ENCODE measurements around the gene ASIC2.

ASIC2 gene

GRCh38 chr17:33099906-33100305 is 193.2 kb downstream of the ASIC2 start:
- no peaks in the 10 kb centered on the region for H3K27me3 ChIP-seq (ENCODE audit: insufficient read depth, low read length)
- no peaks in the 10 kb centered on the region for H3K36me3 ChIP-seq (ENCODE audit: insufficient read depth, low read length)
- no peaks in the 10 kb centered on the region for H3F3A ChIP-seq (ENCODE audit: insufficient read depth, low read length)
- no peak for TF ChIP-seq EZH2 (IDR thresholded peaks at IDR 0.05; ENCODE audit: borderline replicate concordance, low read length)
- TF ChIP-seq CTCF (IDR thresholded peaks at IDR 0.05; ENCODE audit: low read length): no peak
- H3K27ac ChIP-seq (ENCODE audit: low read depth, low read length, poor library complexity, severe bottlenecking): no peak overlapping the region
- H3K4me2 ChIP-seq (ENCODE audit: low read length): no peak overlapping the region
- no peak overlapping the region for H3K9ac ChIP-seq (ENCODE audit: low read length)
- no peaks in the 10 kb centered on the region for H3K4me1 ChIP-seq (ENCODE audit: insufficient read depth, low read length, severe bottlenecking)
- no peaks in the 10 kb centered on the region for H4K20me1 ChIP-seq (ENCODE audit: insufficient read depth, low read length)
- H3K4me3 ChIP-seq (ENCODE audit: low read depth, low read length, poor library complexity, severe bottlenecking): no peak overlapping the region
- no peak overlapping the region for H2AFZ ChIP-seq (ENCODE audit: low read length)
- no peaks in the 10 kb centered on the region for H3K9me2 ChIP-seq (ENCODE audit: low read depth, low read length)
- H3K9me3 ChIP-seq (ENCODE audit: low read length): no peaks in the 10 kb centered on the region
- H3K79me2 ChIP-seq (ENCODE audit: insufficient read depth, low read length): no peaks in the 10 kb centered on the region

- no peaks in the 10 kb centered on the region for H3K4me1 ChIP-seq (ENCODE audit: insufficient read depth, low read length, severe bottlenecking)
- no peak overlapping the region for H3K9ac ChIP-seq (ENCODE audit: low read length)
- no peak overlapping the region for H3K4me2 ChIP-seq (ENCODE audit: low read length)
These were observed 193.8 kb downstream of the ASIC2 start for GRCh38 chr17:33099252-33099651.

GRCh38 chr17:33097411-33097810 is 195.7 kb downstream of the ASIC2 start:
- no peaks in the 10 kb centered on the region for H3F3A ChIP-seq (ENCODE audit: insufficient read depth, low read length)
- no peak overlapping the region for H2AFZ ChIP-seq (ENCODE audit: low read length)
- H3K27ac ChIP-seq (ENCODE audit: low read depth, low read length, poor library complexity, severe bottlenecking): no peak overlapping the region
- TF ChIP-seq CTCF (IDR thresholded peaks at IDR 0.05; ENCODE audit: low read length) (no peak), EZH2 (IDR thresholded peaks at IDR 0.05; ENCODE audit: borderline replicate concordance, low read length) (no peak)
- no peak overlapping the region for H3K4me2 ChIP-seq (ENCODE audit: low read length)
- no peaks in the 10 kb centered on the region for H3K36me3 ChIP-seq (ENCODE audit: insufficient read depth, low read length)
- no peaks in the 10 kb centered on the region for H4K20me1 ChIP-seq (ENCODE audit: insufficient read depth, low read length)
- no peaks in the 10 kb centered on the region for H3K4me1 ChIP-seq (ENCODE audit: insufficient read depth, low read length, severe bottlenecking)
- H3K79me2 ChIP-seq (ENCODE audit: insufficient read depth, low read length): no peaks in the 10 kb centered on the region
- no peak overlapping the region for H3K4me3 ChIP-seq (ENCODE audit: low read depth, low read length, poor library complexity, severe bottlenecking)
- no peaks in the 10 kb centered on the region for H3K9me2 ChIP-seq (ENCODE audit: low read depth, low read length)
- no peaks in the 10 kb centered on the region for H3K9me3 ChIP-seq (ENCODE audit: low read length)
- no peaks in the 10 kb centered on the region for H3K27me3 ChIP-seq (ENCODE audit: insufficient read depth, low read length)
- no peak overlapping the region for H3K9ac ChIP-seq (ENCODE audit: low read length)

More at GRCh38 chr17:33099252-33099651, 193.8 kb downstream of the ASIC2 start:
- Histone ChIP-seq H3F3A (ENCODE audit: insufficient read depth, low read length) (no peaks in the 10 kb centered on the region), H3K9me2 (ENCODE audit: low read depth, low read length) (no peaks in the 10 kb centered on the region), H3K27ac (ENCODE audit: low read depth, low read length, poor library complexity, severe bottlenecking) (no peak overlapping the region), H3K9me3 (ENCODE audit: low read length) (no peaks in the 10 kb centered on the region), H3K27me3 (ENCODE audit: insufficient read depth, low read length) (no peaks in the 10 kb centered on the region), H3K36me3 (ENCODE audit: insufficient read depth, low read length) (no peaks in the 10 kb centered on the region), H2AFZ (ENCODE audit: low read length) (no peak overlapping the region), H3K79me2 (ENCODE audit: insufficient read depth, low read length) (no peaks in the 10 kb centered on the region), H4K20me1 (ENCODE audit: insufficient read depth, low read length) (no peaks in the 10 kb centered on the region), H3K4me3 (ENCODE audit: low read depth, low read length, poor library complexity, severe bottlenecking) (no peak overlapping the region)
- TF ChIP-seq CTCF (IDR thresholded peaks at IDR 0.05; ENCODE audit: low read length): no peak
- TF ChIP-seq EZH2 (IDR thresholded peaks at IDR 0.05; ENCODE audit: borderline replicate concordance, low read length): no peak

Data from OCI-LY1 (cell line).